ENCODE measurements around the gene FAM184B.

The FAM184B gene

DNA sequence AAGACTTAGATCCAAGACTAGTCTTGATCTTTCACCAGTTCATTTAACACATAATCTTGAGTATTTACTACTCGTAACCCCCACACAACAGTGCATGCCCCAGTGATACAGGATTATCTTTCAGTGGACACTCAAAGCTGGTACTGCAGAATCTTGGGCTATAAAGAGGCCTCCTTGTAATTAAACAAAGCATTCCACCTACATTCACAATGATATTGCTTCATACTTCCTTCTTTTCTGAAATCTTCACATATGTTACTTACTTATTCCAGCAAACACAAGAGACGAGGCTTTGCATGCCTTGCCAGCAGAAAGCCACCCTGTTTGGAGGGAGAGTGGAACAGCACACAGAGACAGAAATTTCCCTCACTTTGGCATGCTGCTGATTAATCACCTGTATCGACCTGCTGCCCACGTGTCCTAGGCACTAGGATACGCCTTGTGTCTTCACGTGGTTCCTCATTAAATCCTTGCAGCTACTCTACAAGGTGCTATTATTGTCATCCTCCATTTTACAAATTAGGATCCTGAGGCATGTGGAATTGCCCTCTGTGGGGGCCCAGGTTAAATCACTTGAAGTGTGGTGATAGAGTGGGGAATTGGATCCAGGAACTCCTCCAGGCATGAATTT lies 77.3 kb downstream of the FAM184B start:
- CTCF ChIA-PET, result no interaction called here
- H3K4me3 ChIP-seq (ENCODE audit: low read depth, low read length), result no peak overlapping the region
- no peaks in the 10 kb centered on the region for H3K9me3 ChIP-seq (ENCODE audit: control insufficient read depth, insufficient read depth, low read depth, low read length)
- TF ChIP-seq ZNF239 (tag by site-specific recombination; IDR thresholded peaks at IDR 0.05), result no peak
- TF ChIP-seq, protein P1, sequence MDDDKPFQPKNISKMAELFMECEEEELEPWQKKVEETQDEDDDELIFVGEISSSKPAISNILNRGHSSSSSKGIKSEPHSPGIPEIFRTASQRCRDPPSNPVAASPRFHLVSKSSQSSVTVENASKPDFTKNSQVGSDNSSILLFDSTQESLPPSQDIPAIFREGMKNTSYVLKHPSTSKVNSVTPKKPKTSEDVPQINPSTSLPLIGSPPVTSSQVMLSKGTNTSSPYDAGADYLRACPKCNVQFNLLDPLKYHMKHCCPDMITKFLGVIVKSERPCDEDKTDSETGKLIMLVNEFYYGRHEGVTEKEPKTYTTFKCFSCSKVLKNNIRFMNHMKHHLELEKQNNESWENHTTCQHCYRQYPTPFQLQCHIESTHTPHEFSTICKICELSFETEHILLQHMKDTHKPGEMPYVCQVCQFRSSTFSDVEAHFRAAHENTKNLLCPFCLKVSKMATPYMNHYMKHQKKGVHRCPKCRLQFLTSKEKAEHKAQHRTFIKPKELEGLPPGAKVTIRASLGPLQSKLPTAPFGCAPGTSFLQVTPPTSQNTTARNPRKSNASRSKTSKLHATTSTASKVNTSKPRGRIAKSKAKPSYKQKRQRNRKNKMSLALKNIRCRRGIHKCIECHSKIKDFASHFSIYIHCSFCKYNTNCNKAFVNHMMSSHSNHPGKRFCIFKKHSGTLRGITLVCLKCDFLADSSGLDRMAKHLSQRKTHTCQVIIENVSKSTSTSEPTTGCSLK (tag by site-specific recombination; IDR thresholded peaks at IDR 0.05), result no peak
- TF ChIP-seq ZNF214 (tag by site-specific recombination; IDR thresholded peaks at IDR 0.05; ENCODE audit: borderline replicate concordance), result no peak
- no peak for TF ChIP-seq ZNF274 (IDR thresholded peaks at IDR 0.05; ENCODE audit: low read length)
- TF ChIP-seq ZNF274 (tag by site-specific recombination; IDR thresholded peaks at IDR 0.05; ENCODE audit: borderline replicate concordance), result no peak
- POLR2A ChIA-PET, result no interaction called here
- no peak overlapping the region for H3K27ac ChIP-seq (ENCODE audit: extremely low read depth, low read depth, low read length)
- H3K36me3 ChIP-seq (ENCODE audit: control insufficient read depth in 2 of 2, insufficient read depth in 1 of 2, low read length in 2 of 2), result no peaks in the 10 kb centered on the region
- no peaks in the 10 kb centered on the region for H3K4me1 ChIP-seq (ENCODE audit: control insufficient read depth, insufficient read depth, low read length)

DNA sequence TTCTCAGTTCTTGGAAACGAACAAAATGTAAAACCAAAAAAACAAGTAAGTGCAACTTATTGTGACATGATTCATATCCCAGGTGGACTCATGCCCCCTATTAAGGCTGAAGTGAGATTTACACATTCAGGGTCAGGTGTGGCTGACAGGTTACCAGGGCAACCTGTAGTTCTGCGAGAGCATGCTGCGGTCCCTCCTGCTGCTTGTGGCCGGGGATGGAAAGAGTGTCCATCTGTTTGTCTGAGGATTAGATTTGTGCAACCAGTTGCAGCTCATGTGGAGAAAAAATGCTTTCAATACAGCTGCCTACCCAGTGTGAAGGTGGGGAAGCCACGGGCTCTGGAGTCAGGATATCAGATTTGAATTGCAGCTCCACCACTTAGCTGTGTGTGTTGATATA lies 78.8 kb downstream of the FAM184B start:
- Histone ChIP-seq H3K36me3 (ENCODE audit: control insufficient read depth in 2 of 2, insufficient read depth in 1 of 2, low read length in 2 of 2) (no peaks in the 10 kb centered on the region), H3K4me1 (ENCODE audit: control insufficient read depth, insufficient read depth, low read length) (no peaks in the 10 kb centered on the region), H3K27ac (ENCODE audit: extremely low read depth, low read depth, low read length) (no peak overlapping the region), H3K9me3 (ENCODE audit: control insufficient read depth, insufficient read depth, low read depth, low read length) (no peaks in the 10 kb centered on the region), H3K4me3 (ENCODE audit: low read depth, low read length) (no peak overlapping the region)
- CTCF ChIA-PET, result no interaction called here
- POLR2A ChIA-PET, result no interaction called here
- TF ChIP-seq ZNF211 (tag by site-specific recombination; IDR thresholded peaks at IDR 0.05; ENCODE audit: low read depth) (no peak), ZNF146 (tag by site-specific recombination; IDR thresholded peaks at IDR 0.05) (no peak), ZNF341 (tag by site-specific recombination; IDR thresholded peaks at IDR 0.05; ENCODE audit: low read depth) (no peak), ZNF324 (tag by site-specific recombination; IDR thresholded peaks at IDR 0.05) (no peak), ZFHX2 (tag by site-specific recombination; conservative IDR thresholded peaks at IDR 0.05) (no peak), ZNF701 (tag by site-specific recombination; IDR thresholded peaks at IDR 0.05) (no peak), ZNF214 (tag by site-specific recombination; IDR thresholded peaks at IDR 0.05; ENCODE audit: borderline replicate concordance) (no peak), ZNF664 (tag by site-specific recombination; IDR thresholded peaks at IDR 0.05) (no peak), ZNF394 (tag by site-specific recombination; IDR thresholded peaks at IDR 0.05; ENCODE audit: borderline replicate concordance) (no peak), ZNF830 (tag by site-specific recombination; IDR thresholded peaks at IDR 0.05; ENCODE audit: low read depth) (no peak), ZNF23 (tag by site-specific recombination; IDR thresholded peaks at IDR 0.05; ENCODE audit: borderline replicate concordance) (no peak)
- TF ChIP-seq, protein P2, sequence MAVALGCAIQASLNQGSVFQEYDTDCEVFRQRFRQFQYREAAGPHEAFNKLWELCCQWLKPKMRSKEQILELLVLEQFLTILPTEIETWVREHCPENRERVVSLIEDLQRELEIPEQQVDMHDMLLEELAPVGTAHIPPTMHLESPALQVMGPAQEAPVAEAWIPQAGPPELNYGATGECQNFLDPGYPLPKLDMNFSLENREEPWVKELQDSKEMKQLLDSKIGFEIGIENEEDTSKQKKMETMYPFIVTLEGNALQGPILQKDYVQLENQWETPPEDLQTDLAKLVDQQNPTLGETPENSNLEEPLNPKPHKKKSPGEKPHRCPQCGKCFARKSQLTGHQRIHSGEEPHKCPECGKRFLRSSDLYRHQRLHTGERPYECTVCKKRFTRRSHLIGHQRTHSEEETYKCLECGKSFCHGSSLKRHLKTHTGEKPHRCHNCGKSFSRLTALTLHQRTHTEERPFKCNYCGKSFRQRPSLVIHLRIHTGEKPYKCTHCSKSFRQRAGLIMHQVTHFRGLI (tag by site-specific recombination; IDR thresholded peaks at IDR 0.05), result no peak
- TF ChIP-seq, protein P3, sequence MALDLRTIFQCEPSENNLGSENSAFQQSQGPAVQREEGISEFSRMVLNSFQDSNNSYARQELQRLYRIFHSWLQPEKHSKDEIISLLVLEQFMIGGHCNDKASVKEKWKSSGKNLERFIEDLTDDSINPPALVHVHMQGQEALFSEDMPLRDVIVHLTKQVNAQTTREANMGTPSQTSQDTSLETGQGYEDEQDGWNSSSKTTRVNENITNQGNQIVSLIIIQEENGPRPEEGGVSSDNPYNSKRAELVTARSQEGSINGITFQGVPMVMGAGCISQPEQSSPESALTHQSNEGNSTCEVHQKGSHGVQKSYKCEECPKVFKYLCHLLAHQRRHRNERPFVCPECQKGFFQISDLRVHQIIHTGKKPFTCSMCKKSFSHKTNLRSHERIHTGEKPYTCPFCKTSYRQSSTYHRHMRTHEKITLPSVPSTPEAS (tag by site-specific recombination; IDR thresholded peaks at IDR 0.05), result no peak
- TF ChIP-seq, protein P4, sequence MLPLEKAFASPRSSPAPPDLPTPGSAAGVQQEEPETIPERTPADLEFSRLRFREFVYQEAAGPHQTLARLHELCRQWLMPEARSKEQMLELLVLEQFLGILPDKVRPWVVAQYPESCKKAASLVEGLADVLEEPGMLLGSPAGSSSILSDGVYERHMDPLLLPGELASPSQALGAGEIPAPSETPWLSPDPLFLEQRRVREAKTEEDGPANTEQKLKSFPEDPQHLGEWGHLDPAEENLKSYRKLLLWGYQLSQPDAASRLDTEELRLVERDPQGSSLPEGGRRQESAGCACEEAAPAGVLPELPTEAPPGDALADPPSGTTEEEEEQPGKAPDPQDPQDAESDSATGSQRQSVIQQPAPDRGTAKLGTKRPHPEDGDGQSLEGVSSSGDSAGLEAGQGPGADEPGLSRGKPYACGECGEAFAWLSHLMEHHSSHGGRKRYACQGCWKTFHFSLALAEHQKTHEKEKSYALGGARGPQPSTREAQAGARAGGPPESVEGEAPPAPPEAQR (tag by site-specific recombination; IDR thresholded peaks at IDR 0.05), result no peak
